ENCODE measurements around the gene FBXL16.
"Not testable (repeated sequence)": the region's sequence is repeated elsewhere in the genome, so short reads cannot be mapped to it uniquely, and the experiment has no call there.

FBXL16 gene

GRCh38 chr16:705431-706188, at the start of gene FBXL16:
FBXL16 (minus strand) TSS chr16:705801; CDS start chr16:697405, 8,396 bp downstream.
- no peak for DNase-seq

DNA sequence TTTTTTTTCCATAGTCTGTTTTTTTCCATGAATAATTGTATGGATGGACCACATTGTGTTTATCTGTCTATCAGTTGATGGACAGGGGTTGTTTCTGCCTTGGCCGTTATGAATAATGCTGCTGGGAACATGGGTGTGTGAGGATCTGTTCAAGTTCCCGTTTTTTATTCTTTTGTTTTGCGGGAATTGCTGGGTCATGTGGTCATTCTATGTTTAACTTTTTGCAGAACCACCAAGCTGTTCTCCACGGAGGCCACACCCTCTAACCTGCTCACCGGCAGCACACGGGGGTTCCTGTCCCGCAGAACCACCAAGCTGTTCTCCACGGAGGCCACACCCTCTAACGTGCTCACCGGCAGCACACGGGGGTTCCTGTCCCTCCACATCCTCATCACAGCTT, 49.1 kb upstream of the FBXL16 start:
- no peak for DNase-seq

DNA sequence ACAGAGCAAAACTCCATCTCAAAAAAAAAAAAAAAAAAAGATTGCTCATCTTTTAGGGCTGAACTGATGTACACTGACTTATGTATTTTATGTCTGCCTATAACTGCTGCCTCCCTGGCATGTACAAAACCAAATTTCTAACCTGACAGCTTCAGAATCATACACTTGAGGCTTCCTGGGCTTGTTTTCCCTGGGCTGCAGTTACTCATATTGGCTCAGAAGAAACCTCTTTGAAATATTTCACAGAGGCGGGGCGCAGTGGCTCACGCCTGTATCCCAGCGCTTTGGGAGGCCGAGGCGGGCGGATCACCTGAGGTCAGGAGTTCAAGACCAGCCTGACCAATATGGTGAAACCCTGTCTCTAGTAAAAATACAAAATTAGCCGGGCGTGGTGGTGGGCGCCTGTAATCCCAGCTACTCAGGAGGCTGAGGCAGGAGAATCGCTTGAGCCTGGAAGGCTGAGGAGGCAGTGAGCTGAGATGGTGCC, 48.6 kb upstream of the FBXL16 start:
- DNase-seq: not testable (repeated sequence)

GRCh38 chr16:752007-752312, 46.4 kb upstream of the FBXL16 start:
- DNase-seq: no peak

GRCh38 chr16:751152-752006, 45.8 kb upstream of the FBXL16 start:
- DNase-seq: no peak

- no peak for DNase-seq
Measured at GRCh38 chr16:750485-750884, 44.9 kb upstream of the FBXL16 start.

- no peak for DNase-seq
Measured at GRCh38 chr16:749010-749409, 43.4 kb upstream of the FBXL16 start.

DNA sequence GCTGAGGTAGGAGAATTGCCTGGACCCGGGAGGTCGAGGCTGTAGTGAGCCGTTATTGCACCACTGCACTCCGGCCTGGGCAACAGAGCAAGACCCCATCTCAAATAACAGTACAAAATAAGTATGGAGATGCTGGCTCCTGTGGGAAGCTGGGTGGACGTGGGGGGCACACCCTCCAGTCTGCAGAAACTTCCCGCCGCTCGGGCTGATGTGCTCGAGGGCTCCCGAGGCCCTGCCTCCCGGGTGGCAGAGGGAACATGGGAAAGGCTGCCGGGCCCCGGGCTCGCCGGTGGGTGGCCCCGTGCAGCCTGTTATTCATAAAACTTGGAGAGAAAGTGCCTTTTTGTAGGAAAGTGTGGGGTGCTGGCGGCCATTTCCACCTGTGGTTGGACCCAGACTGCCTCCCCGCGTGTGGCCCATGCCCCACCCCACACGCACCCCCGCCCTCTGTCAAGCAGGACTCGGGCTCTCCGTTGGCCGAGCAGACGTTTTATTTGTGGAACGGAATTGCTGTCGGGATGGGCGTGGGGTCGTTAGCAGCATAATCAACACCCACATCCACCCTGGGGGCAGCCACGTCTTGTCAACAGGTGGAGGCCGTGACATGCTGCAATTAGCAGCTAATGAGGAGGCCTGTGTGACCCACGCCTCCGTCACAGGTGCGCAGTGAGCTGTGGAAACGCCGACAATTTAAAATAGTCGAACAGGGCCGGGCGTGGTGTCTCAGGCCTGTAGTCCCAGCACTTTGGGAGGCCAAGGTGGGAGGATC, 42.6 kb upstream of the FBXL16 start:
- no peak for DNase-seq

- DNase-seq: no peak
Measured at GRCh38 chr16:746637-747036, 41.0 kb upstream of the FBXL16 start.

DNA sequence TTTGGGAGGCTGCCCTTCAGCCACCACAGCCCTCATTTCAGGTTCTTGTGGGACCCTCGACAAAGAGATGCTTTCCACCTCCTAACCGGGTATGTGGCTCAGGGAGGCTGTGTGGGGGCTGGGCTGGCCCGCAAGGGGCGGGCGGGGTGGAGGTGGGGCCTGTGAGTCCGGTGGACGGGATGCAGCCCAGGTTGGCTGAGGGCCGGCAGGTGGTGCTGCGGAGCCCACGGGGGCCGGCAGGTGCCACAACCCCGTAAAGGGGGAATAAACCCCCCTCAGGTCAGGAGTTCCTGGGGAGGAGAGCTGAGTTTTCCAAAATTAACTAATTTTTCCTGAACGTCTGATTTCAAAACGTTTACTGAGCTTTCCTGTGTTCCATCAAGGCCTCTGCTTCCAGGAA, 40.1 kb upstream of the FBXL16 start:
- DNase-seq: no peak

- DNase-seq: no peak
Measured at GRCh38 chr16:743794-744500, 38.3 kb upstream of the FBXL16 start.

DNA sequence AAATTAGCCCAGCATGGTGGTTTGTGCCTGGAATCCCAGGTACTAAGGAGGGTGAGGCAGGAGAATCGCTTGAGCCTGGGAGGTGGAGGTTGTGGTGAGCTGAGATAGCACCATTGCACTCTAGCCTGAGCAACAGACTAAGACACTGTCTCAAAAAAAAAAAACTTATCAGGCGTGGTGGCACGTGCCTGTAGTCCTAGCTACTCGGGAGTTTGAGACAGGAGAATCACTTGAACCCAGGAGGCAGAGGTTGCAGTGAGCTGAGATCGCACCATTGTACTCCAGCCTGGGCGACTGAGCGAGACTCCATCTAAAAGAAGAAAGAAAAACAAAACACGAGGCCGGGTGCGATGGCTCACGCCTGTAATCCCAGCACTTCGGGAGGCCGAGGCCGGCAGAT, 37.3 kb upstream of the FBXL16 start:
- DNase-seq: not testable (repeated sequence)

- DNase-seq: no peak
Measured at GRCh38 chr16:741986-742629, 36.5 kb upstream of the FBXL16 start.

DNA sequence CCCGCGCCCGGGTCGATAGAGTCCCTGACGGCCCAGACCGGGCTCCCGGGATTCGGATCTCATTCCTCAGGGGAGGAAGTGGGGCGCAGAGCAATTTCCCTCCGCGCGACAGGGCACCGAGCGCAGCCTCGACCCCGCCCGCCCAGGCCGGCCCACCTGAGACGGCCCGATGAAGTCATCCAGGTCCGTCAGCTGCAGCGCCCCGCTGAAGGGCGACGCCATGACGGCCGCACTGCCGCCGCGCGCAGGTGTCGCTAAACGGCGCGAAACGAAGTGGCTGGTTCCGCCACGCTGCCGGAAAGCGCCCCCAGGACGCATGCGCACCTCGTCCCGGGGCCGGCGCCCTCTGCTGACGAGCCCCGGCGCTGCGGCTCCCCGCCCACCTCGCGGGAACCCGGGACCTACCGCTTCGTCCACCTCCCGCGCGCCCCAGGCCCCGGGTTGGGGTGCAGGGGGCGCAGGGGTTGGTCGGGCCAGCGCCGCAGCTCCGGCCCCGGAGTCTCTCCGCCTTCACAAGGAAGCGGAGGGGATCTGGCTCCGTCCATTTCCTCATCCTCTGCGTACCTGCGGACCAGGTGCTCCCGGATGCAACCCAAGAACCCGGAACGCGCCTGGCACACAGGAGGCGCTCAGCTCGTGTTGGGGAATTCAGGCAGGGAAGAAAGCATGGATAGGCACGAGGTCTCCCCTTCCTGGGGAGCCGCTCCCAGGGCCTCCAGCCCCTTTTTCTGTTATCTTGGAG, 35.3 kb upstream of the FBXL16 start, which contains the start of gene CIAO3:
CIAO3 (minus strand) TSS at position 234 of the 742 bp plus-strand sequence; CDS start at position 222, 12 bp downstream.
- DNase-seq: peak; percentile 90

DNA sequence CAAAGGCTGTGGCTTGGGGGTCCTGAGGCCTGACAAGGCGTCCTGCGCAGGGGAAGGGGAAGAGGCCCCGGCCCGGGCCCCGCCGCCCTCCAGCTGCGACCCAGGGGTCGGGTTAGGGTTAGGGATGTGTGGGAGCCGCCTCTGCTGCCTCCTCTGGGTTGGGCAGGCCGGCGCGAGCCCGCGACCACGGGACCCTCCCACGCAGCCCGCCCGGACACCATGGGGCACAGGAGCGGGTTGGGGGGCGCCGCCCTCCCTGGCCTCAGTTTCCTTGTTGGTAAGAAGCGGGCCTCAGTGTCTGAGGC, 34.8 kb upstream of the FBXL16 start:
- no peak for DNase-seq

DNA sequence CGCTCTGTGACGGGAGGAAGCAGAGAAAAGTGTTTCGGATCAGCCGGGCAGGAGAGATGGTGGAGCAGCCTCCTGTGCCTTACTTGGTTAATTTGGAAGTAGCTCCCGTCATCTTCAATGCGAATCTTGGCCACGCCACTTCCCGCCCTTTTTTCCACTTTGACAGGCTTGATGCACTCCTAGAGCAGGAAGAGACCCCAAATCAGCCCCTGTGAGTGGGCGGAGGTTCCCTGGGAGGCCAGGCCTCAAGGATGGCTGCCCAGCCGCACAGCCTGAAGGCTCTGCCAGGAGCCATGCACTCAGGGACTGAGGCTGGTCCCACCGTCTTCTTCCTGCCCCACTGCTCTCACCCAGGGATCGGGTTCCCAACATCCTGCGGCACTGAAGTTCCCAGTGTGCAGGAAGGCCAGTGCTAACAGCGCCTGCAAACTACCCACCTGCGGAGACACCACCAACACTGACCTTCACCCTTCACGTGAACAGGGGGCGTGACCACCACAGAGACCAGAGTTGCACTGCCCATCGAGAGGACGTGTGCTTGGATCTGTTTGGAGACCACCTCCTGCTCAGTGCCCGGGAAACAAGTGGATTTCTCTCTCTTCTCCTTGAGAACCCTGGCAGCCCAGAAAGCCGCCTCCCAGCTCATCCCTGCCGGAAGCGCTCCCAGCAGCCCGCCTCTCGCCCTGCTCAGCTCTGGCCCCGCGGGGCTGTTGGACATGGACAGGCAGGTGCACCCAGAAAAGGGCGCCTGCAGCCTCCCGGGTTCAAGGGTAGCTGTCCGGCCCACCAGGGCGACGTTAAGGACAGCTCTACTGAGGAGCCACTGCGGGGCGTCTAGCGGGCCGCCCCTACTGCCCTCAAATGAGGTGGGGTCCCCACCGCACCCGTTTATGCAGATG, 34.2 kb upstream of the FBXL16 start:
- no peak for DNase-seq

GRCh38 chr16:736936-737481, 31.4 kb upstream of the FBXL16 start:
- no peak for DNase-seq

GRCh38 chr16:735982-736453, 30.4 kb upstream of the FBXL16 start:
- no peak for DNase-seq

GRCh38 chr16:734981-735881, 29.6 kb upstream of the FBXL16 start:
- no peak for DNase-seq
